AG04450 (cell line): ENCODE results near the gene EML6. TPM values are rescaled to one million over a fixed set of nuclear protein-coding genes. Genes with fewer than 3 reads are reported as not detected.

Experiments used
- CTCF ChIA-PET: fragments of 300-600, 350-600 bp; formaldehyde crosslinking; extraction: SDS; loops from one replicate; lab custom pipeline; 2022; ENCODE audit warnings: antibody characterized with exemption, inconsistent platforms; lab: Charles Lee
- POLR2A ChIA-PET: fragments of 350-600 bp; formaldehyde crosslinking; extraction: SDS; loops from one replicate; lab custom pipeline; 2021; ENCODE audit warnings: antibody characterized with exemption, inconsistent platforms; lab: Yijun Ruan, JAX
- DNase-seq: peaks from one replicate; pipeline ENCODE4 v3.0.0-alpha.2; 2011; ENCODE audit warnings: low read depth, low spot score
- H3K27ac ChIP-seq: one replicate; pipeline ENCODE4 v1.5.1; 2012; ENCODE audit warnings: low read depth, low read length, control low read depth
- H3K27me3 ChIP-seq: one replicate; pipeline ENCODE4 v1.6.0; 2012; ENCODE audit warnings: low read length; ENCODE audit not compliant: control insufficient read depth, insufficient read depth
- H3K4me3 ChIP-seq: 2 replicates; pipeline ENCODE4 v1.5.1; 2011; ENCODE audit warnings: mild to moderate bottlenecking, low read depth, low read length, control low read depth
- H3K9me3 ChIP-seq: 2 replicates; pipeline ENCODE4 v1.5.1; 2012; ENCODE audit warnings: low read length; ENCODE audit not compliant: control insufficient read depth, insufficient read depth
- CTCF ChIP-seq: IDR thresholded peaks from 2 replicates; pipeline ENCODE4 v1.5.1; 2011; ENCODE audit warnings: low read depth, low read length, control low read depth, inconsistent platforms
- polyA plus RNA-seq: library from polyadenylated mRNA; depleted of rRNA; stranded (reverse); fragments of >200 nt; gene quantifications from 2 replicates; pipeline ENCODE4 v1.2.3, GENCODE V29; 2011

Gene EML6
- polyA plus RNA-seq, 1 experiment: 0.30 TPM

- Histone ChIP-seq H3K27me3 (no peaks in the 10 kb centered on the region), H3K9me3 (no peaks in the 10 kb centered on the region), H3K4me3 (no peak overlapping the region), H3K27ac (no peak overlapping the region)
- ChIA-PET POLR2A (no interaction called here), CTCF (interaction anchor here (0.8 kb wide), 1 partner anchor 63 kb away, joined by 3 read pairs; no protein-coding TSS in a partner anchor)
- no peak for DNase-seq
- TF ChIP-seq CTCF: no peak
Measured at GRCh38 chr2:54906716-54907115, 183.3 kb downstream of the EML6 start.

- Histone ChIP-seq H3K27ac (no peak overlapping the region), H3K9me3 (no peaks in the 10 kb centered on the region), H3K27me3 (no peaks in the 10 kb centered on the region), H3K4me3 (no peak overlapping the region)
- ChIA-PET CTCF (interaction anchor here (0.8 to 1.5 kb wide), 2 partner anchors 8 to 63 kb away, joined by 3 to 15 read pairs; no protein-coding TSS in a partner anchor), POLR2A (no interaction called here)
- no peak for DNase-seq
- no peak for TF ChIP-seq CTCF
Measured at GRCh38 chr2:54907663-54908062, 184.2 kb downstream of the EML6 start.

GRCh38 chr2:54908591-54908990 lies 185.1 kb downstream of the EML6 start:
- DNase-seq: no peak
- CTCF ChIA-PET: interaction anchor here (1.5 kb wide), 1 partner anchor 9 kb away, joined by 15 read pairs; no protein-coding TSS in a partner anchor
- Histone ChIP-seq H3K27me3 (no peaks in the 10 kb centered on the region), H3K4me3 (no peak overlapping the region), H3K9me3 (no peaks in the 10 kb centered on the region), H3K27ac (no peak overlapping the region)
- POLR2A ChIA-PET: no interaction called here
- no peak for TF ChIP-seq CTCF

- POLR2A ChIA-PET: no interaction called here
- Histone ChIP-seq H3K4me3 (no peak overlapping the region), H3K9me3 (no peaks in the 10 kb centered on the region; the same call in 1 of the 2 replicates), H3K27ac (no peak overlapping the region), H3K27me3 (no peaks in the 10 kb centered on the region)
- CTCF ChIA-PET: interaction anchor here (1.5 kb wide), 1 partner anchor 10 kb away, joined by 15 read pairs; no protein-coding TSS in a partner anchor
- DNase-seq: no peak
- TF ChIP-seq CTCF: no peak
Measured at GRCh38 chr2:54909001-54909400, 185.5 kb downstream of the EML6 start.

GRCh38 chr2:54912305-54912704 lies 188.8 kb downstream of the EML6 start:
- POLR2A ChIA-PET: no interaction called here
- no peak for DNase-seq
- Histone ChIP-seq H3K27me3 (no peaks in the 10 kb centered on the region), H3K4me3 (no peak overlapping the region), H3K27ac (no peak overlapping the region), H3K9me3 (no peaks in the 10 kb centered on the region; the same call in 1 of the 2 replicates)
- CTCF ChIA-PET: interaction anchor here (2.6 kb wide), 1 partner anchor 13 kb away, joined by 9 read pairs; no protein-coding TSS in a partner anchor
- no peak for TF ChIP-seq CTCF
